HEK293 (cell line): ENCODE measurements around the gene RGS21.

Source experiments
- CTCF ChIA-PET: fragments of 350-600 bp; formaldehyde crosslinking; extraction: SDS; loops from one replicate; lab custom pipeline; 2021; ENCODE audit warnings: antibody characterized with exemption; lab: Yijun Ruan, JAX
- POLR2A ChIA-PET: fragments of 300-600 bp; formaldehyde crosslinking; extraction: SDS; loops from one replicate; lab custom pipeline; 2020; ENCODE audit warnings: antibody characterized with exemption, inconsistent platforms; lab: Yijun Ruan, JAX
- H3K27ac ChIP-seq: fragments of 200-500 bp; sonication (Bioruptor generic); 2 replicates; pipeline ENCODE4 v1.5.1; 2014; ENCODE audit warnings: low read depth, low read length, control low read depth, inconsistent platforms; ENCODE audit errors: extremely low read depth
- H3K36me3 ChIP-seq, 2 experiments: fragments of 200-500 bp in 1 of 2; sonication (Bioruptor generic) in 1 of 2; 1 replicate in 1 of 2; 2 replicates in 1 of 2; pipeline ENCODE4 v1.5.1; 2014 to 2017; ENCODE audit warnings: inconsistent platforms in 2 of 2, low read length in 2 of 2; ENCODE audit not compliant: control insufficient read depth in 2 of 2, insufficient read depth in 1 of 2
- H3K4me1 ChIP-seq: fragments of 200-500 bp; sonication (Bioruptor generic); 2 replicates; pipeline ENCODE4 v1.5.1; 2014; ENCODE audit warnings: mild to moderate bottlenecking, low read length, inconsistent platforms; ENCODE audit not compliant: control insufficient read depth, insufficient read depth
- H3K4me3 ChIP-seq: 2 replicates; pipeline ENCODE4 v1.5.1; 2011; ENCODE audit warnings: low read depth, mild to moderate bottlenecking, control low read depth, low read length, moderate library complexity
- H3K9me3 ChIP-seq: fragments of 200-500 bp; sonication (Bioruptor generic); 2 replicates; pipeline ENCODE4 v1.5.1; 2014; ENCODE audit warnings: low read depth, low read length, inconsistent platforms; ENCODE audit not compliant: control insufficient read depth, insufficient read depth
- GLIS2 ChIP-seq: fragments of 450-650 bp; formaldehyde crosslinking; IDR thresholded peaks from 2 replicates; pipeline ENCODE4 v1.5.1; 2016; ENCODE audit warnings: missing biosample characterization, missing genetic modification characterization
- KLF9 ChIP-seq: fragments of 450-650 bp; formaldehyde crosslinking; IDR thresholded peaks from 2 replicates; pipeline ENCODE4 v1.5.1; 2016; ENCODE audit warnings: missing biosample characterization, missing genetic modification characterization, low read depth
- PBX3 ChIP-seq: sonication (generic); formaldehyde crosslinking; IDR thresholded peaks from 2 replicates; pipeline ENCODE4 v1.8.1; 2022; ENCODE audit warnings: mild to moderate bottlenecking, moderate library complexity, missing genetic modification reagents
- RBAK ChIP-seq: fragments of 450-650 bp; formaldehyde crosslinking; IDR thresholded peaks from 2 replicates; pipeline ENCODE4 v1.5.1; 2016; ENCODE audit warnings: missing biosample characterization, missing genetic modification characterization
- SP2 ChIP-seq: fragments of 450-650 bp; formaldehyde crosslinking; IDR thresholded peaks from 2 replicates; pipeline ENCODE4 v1.5.1; 2016; ENCODE audit warnings: missing biosample characterization, missing genetic modification characterization
- ZBTB20 ChIP-seq: fragments of 450-650 bp; formaldehyde crosslinking; IDR thresholded peaks from 2 replicates; pipeline ENCODE4 v1.5.1; 2016; ENCODE audit warnings: missing biosample characterization, missing genetic modification characterization
- ZBTB8A ChIP-seq: fragments of 450-650 bp; formaldehyde crosslinking; IDR thresholded peaks from 2 replicates; pipeline ENCODE4 v1.5.1; 2016; ENCODE audit warnings: missing biosample characterization, missing genetic modification characterization
- ZNF112 ChIP-seq: fragments of 450-650 bp; formaldehyde crosslinking; IDR thresholded peaks from 2 replicates; pipeline ENCODE4 v1.5.0; 2017; ENCODE audit warnings: missing biosample characterization, missing genetic modification characterization
- ZNF148 ChIP-seq: fragments of 450-650 bp; formaldehyde crosslinking; IDR thresholded peaks from 2 replicates; pipeline ENCODE4 v1.5.0; 2017; ENCODE audit warnings: missing biosample characterization, missing genetic modification characterization, borderline replicate concordance
- ZNF18 ChIP-seq: fragments of 450-650 bp; formaldehyde crosslinking; IDR thresholded peaks from 2 replicates; pipeline ENCODE4 v1.5.1; 2016; ENCODE audit warnings: missing biosample characterization, missing genetic modification characterization
- ZNF266 ChIP-seq: fragments of 450-650 bp; formaldehyde crosslinking; IDR thresholded peaks from 2 replicates; pipeline ENCODE4 v1.5.1; 2016; ENCODE audit warnings: missing biosample characterization, missing genetic modification characterization, low read depth
- ZNF280C ChIP-seq: fragments of 450-650 bp; formaldehyde crosslinking; IDR thresholded peaks from 2 replicates; pipeline ENCODE4 v1.5.1; 2016; ENCODE audit warnings: missing biosample characterization, missing genetic modification characterization
- ZNF426 ChIP-seq: fragments of 450-650 bp; formaldehyde crosslinking; IDR thresholded peaks from 2 replicates; pipeline ENCODE4 v1.5.1; 2017; ENCODE audit warnings: missing biosample characterization, missing genetic modification characterization, mild to moderate bottlenecking, inconsistent platforms, moderate library complexity
- ZNF449 ChIP-seq: fragments of 450-650 bp; formaldehyde crosslinking; IDR thresholded peaks from 2 replicates; pipeline ENCODE4 v1.5.1; 2017; ENCODE audit warnings: missing biosample characterization, mild to moderate bottlenecking, missing genetic modification characterization, moderate library complexity
- ZNF510 ChIP-seq: fragments of 450-650 bp; formaldehyde crosslinking; IDR thresholded peaks from 2 replicates; pipeline ENCODE4 v1.5.1; 2018; ENCODE audit warnings: mild to moderate bottlenecking, missing genetic modification characterization, missing biosample characterization; ENCODE audit not compliant: insufficient replicate concordance
- ZNF560 ChIP-seq: fragments of 450-650 bp; formaldehyde crosslinking; IDR thresholded peaks from 2 replicates; pipeline ENCODE4 v1.5.1; 2017; ENCODE audit warnings: missing biosample characterization, missing genetic modification characterization, borderline replicate concordance
- ZNF621 ChIP-seq: fragments of 450-650 bp; formaldehyde crosslinking; IDR thresholded peaks from 2 replicates; pipeline ENCODE4 v1.5.1; 2017; ENCODE audit warnings: missing biosample characterization, missing genetic modification characterization
- ZNF692 ChIP-seq: fragments of 450-650 bp; formaldehyde crosslinking; IDR thresholded peaks from 2 replicates; pipeline ENCODE4 v1.5.1; 2016; ENCODE audit warnings: missing biosample characterization, missing genetic modification characterization
- ZNF701 ChIP-seq: fragments of 450-650 bp; formaldehyde crosslinking; IDR thresholded peaks from 2 replicates; pipeline ENCODE4 v1.5.1; 2016; ENCODE audit warnings: missing biosample characterization, missing genetic modification characterization
- ZNF768 ChIP-seq: fragments of 450-650 bp; formaldehyde crosslinking; IDR thresholded peaks from 2 replicates; pipeline ENCODE4 v1.5.1; 2018; ENCODE audit warnings: missing biosample characterization, mild to moderate bottlenecking, missing genetic modification characterization
- ZNF830 ChIP-seq: fragments of 450-650 bp; IDR thresholded peaks from 2 replicates; pipeline ENCODE4 v1.5.0; 2018; ENCODE audit warnings: missing biosample characterization, missing genetic modification characterization, low read depth, mild to moderate bottlenecking, moderate library complexity
- ZNF837 ChIP-seq: fragments of 450-650 bp; formaldehyde crosslinking; IDR thresholded peaks from 2 replicates; pipeline ENCODE4 v1.5.1; 2016; ENCODE audit warnings: missing biosample characterization, missing genetic modification characterization
- ZXDB ChIP-seq: fragments of 450-650 bp; formaldehyde crosslinking; IDR thresholded peaks from 2 replicates; pipeline ENCODE4 v1.5.1; 2016; ENCODE audit warnings: missing biosample characterization, missing genetic modification characterization

Gene RGS21

GRCh38 chr1:192316942-192317450 lies at the start of gene RGS21:
Gene RGS21, plus strand, starts transcription at chr1:192316992. Its CDS starts 26,045 bp downstream, at chr1:192343037.
- H3K4me1 ChIP-seq: no peaks in the 10 kb centered on the region
- no peaks in the 10 kb centered on the region for H3K36me3 ChIP-seq
- TF ChIP-seq ZNF621 (tag by site-specific recombination) (no peak), GLIS2 (tag by site-specific recombination) (no peak), ZNF830 (tag by site-specific recombination) (no peak), SP2 (tag by site-specific recombination) (no peak), ZBTB8A (no peak), ZNF266 (tag by site-specific recombination) (no peak), ZXDB (tag by site-specific recombination) (no peak)
- TF ChIP-seq, all 188 proteins: peak for 0
- H3K27ac ChIP-seq: no peak within 1 kb of the TSS
- CTCF ChIA-PET: no interaction called here
- no peaks in the 10 kb centered on the region for H3K9me3 ChIP-seq
- H3K4me3 ChIP-seq: no peak within 1 kb of the TSS
- POLR2A ChIA-PET: no interaction called here

GRCh38 chr1:192268468-192269052 lies 48.2 kb upstream of the RGS21 start:
- no peaks in the 10 kb centered on the region for H3K9me3 ChIP-seq
- H3K4me1 ChIP-seq: no peaks in the 10 kb centered on the region
- H3K36me3 ChIP-seq: no peaks in the 10 kb centered on the region
- POLR2A ChIA-PET: no interaction called here
- CTCF ChIA-PET: no interaction called here
- H3K27ac ChIP-seq: no peak overlapping the region
- H3K4me3 ChIP-seq: no peak overlapping the region
- TF ChIP-seq PBX3: no peak
- no peak for TF ChIP-seq ZNF112
- TF ChIP-seq ZNF266 (tag by site-specific recombination): no peak
- no peak for TF ChIP-seq ZNF148
- TF ChIP-seq KLF9 (tag by site-specific recombination): no peak
- TF ChIP-seq ZNF837: no peak
- TF ChIP-seq RBAK (tag by site-specific recombination): no peak
- TF ChIP-seq ZNF701: no peak
- TF ChIP-seq ZNF18 (tag by site-specific recombination): no peak
- TF ChIP-seq ZNF621 (tag by site-specific recombination): no peak
- no peak for TF ChIP-seq ZNF768 (tag by site-specific recombination)
- no peak for TF ChIP-seq ZNF449
- TF ChIP-seq ZNF280C (tag by site-specific recombination): no peak
- TF ChIP-seq ZNF560: no peak
- TF ChIP-seq ZNF692: no peak
- TF ChIP-seq ZNF510 (tag by site-specific recombination): no peak
- no peak for TF ChIP-seq ZNF426 (tag by site-specific recombination)
- TF ChIP-seq ZBTB20 (tag by site-specific recombination): no peak
